GM12873 (cell line): ENCODE measurements around the gene DUSP12.

Experiments used
- CTCF ChIP-seq: IDR thresholded peaks from 2 replicates; pipeline ENCODE4 v1.5.1; 2012; ENCODE audit warnings: low read depth, mild to moderate bottlenecking, moderate library complexity, low read length, control low read depth; ENCODE audit not compliant: insufficient read depth; ENCODE audit errors: missing control alignments

Gene DUSP12

GRCh38 chr1:161777261-161777660, 27.7 kb downstream of the DUSP12 start:
- TF ChIP-seq CTCF, result no peak

GRCh38 chr1:161778522-161778921, 28.9 kb downstream of the DUSP12 start:
- no peak for TF ChIP-seq CTCF

- no peak for TF ChIP-seq CTCF
Observed at GRCh38 chr1:161779393-161779792, 29.8 kb downstream of the DUSP12 start.

GRCh38 chr1:161781995-161782394, 32.4 kb downstream of the DUSP12 start:
- TF ChIP-seq CTCF, result no peak

GRCh38 chr1:161782886-161783285, 33.3 kb downstream of the DUSP12 start:
- no peak for TF ChIP-seq CTCF

GRCh38 chr1:161784968-161785367, 35.4 kb downstream of the DUSP12 start:
- TF ChIP-seq CTCF, result no peak

GRCh38 chr1:161787355-161787754, 37.8 kb downstream of the DUSP12 start:
- no peak for TF ChIP-seq CTCF
